Measurements from ENCODE around the gene FBXO3.
"Not testable (repeated sequence)": the region's sequence is repeated elsewhere in the genome, so short reads cannot be mapped to it uniquely, and the experiment has no call there.

The FBXO3 gene

GRCh38 chr11:33790040-33790439 is 15.7 kb upstream of the FBXO3 start:
- Histone ChIP-seq H4K20me1 (no peaks in the 10 kb centered on the region), H3K9me3 (replicated peaks in 1 of 11) (peaks cover 4 to 17% (median 8%) of the 10 kb centered on the region in 11 experiments; a peak in 14 of 22 replicates), H3K4me1 (peaks cover 5 to 19% (median 14%) of the 10 kb centered on the region in 10 experiments; a peak in 18 of 20 replicates), H3K4me2 (peak overlapping the region in 6 of 11 experiments; percentile 11 to 55 (median 35); a peak in 8 of 22 replicates), H3K9ac (no peak overlapping the region), H3K4me3 (no peak overlapping the region), H3K27me3 (no peaks in the 10 kb centered on the region), H3K36me3 (no peaks in the 10 kb centered on the region), H3K27ac (no peak overlapping the region)
- no peak for TF ChIP-seq Cebpa-rat (IDR thresholded peaks at IDR 0.05)

DNA sequence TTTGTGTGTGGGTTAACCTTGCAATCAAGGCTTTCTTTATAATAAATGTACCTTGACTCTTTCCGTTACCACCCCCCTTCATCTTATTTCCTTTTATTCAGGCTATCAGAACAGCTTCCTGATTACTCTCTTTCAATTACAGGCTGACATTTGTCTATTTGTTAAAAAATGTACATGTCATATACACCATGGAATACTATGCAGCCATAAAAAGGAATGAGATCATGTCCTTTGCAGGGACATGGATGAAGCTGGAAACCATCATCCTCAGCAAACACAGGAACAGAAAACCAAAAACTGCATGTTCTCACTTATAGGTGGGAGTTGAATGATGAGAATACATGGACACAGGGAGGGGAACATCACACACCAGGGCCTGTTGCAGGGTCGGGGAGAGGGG is 13.8 kb upstream of the FBXO3 start:
- H3K4me3 ChIP-seq, H3K9ac ChIP-seq, H3K4me2 ChIP-seq, H3K27ac ChIP-seq, H3K27me3 ChIP-seq, H4K20me1 ChIP-seq, H3K36me3 ChIP-seq: not testable (repeated sequence)
- Histone ChIP-seq H3K9me3 (replicated peaks in 1 of 11) (peaks cover 0 to 12% (median 4%) of the 10 kb centered on the region in 11 experiments; a peak in 7 of 22 replicates), H3K4me1 (peaks cover 5 to 19% (median 14%) of the 10 kb centered on the region in 10 experiments; a peak in 18 of 20 replicates)

DNA sequence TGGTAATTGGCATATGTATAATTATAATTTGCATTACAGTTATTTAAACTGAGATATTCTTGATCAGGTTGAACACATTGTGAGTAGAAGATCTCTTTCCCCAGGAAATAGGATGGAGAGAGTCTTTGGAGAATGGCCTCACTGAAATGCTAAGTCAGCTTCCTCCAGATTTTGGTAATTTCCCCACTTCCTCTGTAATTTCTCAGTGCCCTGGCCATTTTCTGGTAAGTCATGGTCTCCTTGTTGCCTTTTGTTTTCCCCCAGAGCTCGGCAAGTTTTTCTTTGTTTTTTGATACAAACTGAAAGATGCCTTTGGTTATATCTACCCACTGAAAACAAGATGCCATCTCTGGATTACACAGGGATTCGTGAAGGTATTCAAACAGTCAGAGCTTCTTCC is 12.8 kb upstream of the FBXO3 start:
- H3K36me3 ChIP-seq: no peaks in the 10 kb centered on the region
- no peak for TF ChIP-seq Cebpa-rat (IDR thresholded peaks at IDR 0.05)
- H3K4me1 ChIP-seq: peaks cover 5 to 19% (median 14%) of the 10 kb centered on the region in 10 experiments; a peak in 18 of 20 replicates
- H3K9ac ChIP-seq: no peak overlapping the region
- H4K20me1 ChIP-seq: no peaks in the 10 kb centered on the region
- H3K27me3 ChIP-seq: no peaks in the 10 kb centered on the region
- peaks cover 0 to 8% (median 0%) of the 10 kb centered on the region in 11 experiments; a peak in 5 of 22 replicates for H3K9me3 ChIP-seq (replicated peaks in 1 of 11)
- H3K4me2 ChIP-seq: peak overlapping the region in 5 of 11 experiments; percentile 44 to 65 (median 56); a peak in 10 of 22 replicates
- peak overlapping the region in 2 of 11 experiments; percentile 38 to 45; a peak in 3 of 22 replicates for H3K27ac ChIP-seq
- no peak overlapping the region for H3K4me3 ChIP-seq

- Histone ChIP-seq H3K4me1 (peaks cover 5 to 19% (median 14%) of the 10 kb centered on the region in 10 experiments; a peak in 18 of 20 replicates), H3K9me3 (replicated peaks in 1 of 11) (peaks cover 0 to 8% (median 0%) of the 10 kb centered on the region in 11 experiments; a peak in 2 of 22 replicates), H4K20me1 (no peaks in the 10 kb centered on the region), H3K4me2 (no peak overlapping the region), H3K9ac (no peak overlapping the region), H3K27ac (no peak overlapping the region), H3K27me3 (no peaks in the 10 kb centered on the region), H3K4me3 (no peak overlapping the region), H3K36me3 (no peaks in the 10 kb centered on the region)
- TF ChIP-seq Cebpa-rat (IDR thresholded peaks at IDR 0.05): no peak
Observed at GRCh38 chr11:33785609-33786008, 11.3 kb upstream of the FBXO3 start.

GRCh38 chr11:33779849-33780528 is 5.7 kb upstream of the FBXO3 start:
- TF ChIP-seq Cebpa-rat (IDR thresholded peaks at IDR 0.05): no peak
- peaks cover 2 to 13% (median 5%) of the 10 kb centered on the region in 10 experiments; a peak in 18 of 20 replicates for H3K4me1 ChIP-seq
- no peak overlapping the region for H3K9ac ChIP-seq
- no peaks in the 10 kb centered on the region for H3K9me3 ChIP-seq (replicated peaks in 1 of 11)
- H4K20me1 ChIP-seq: no peaks in the 10 kb centered on the region
- no peak overlapping the region for H3K4me3 ChIP-seq
- H3K27me3 ChIP-seq: peaks cover 7 to 16% (median 14%) of the 10 kb centered on the region in 11 experiments
- no peak overlapping the region for H3K27ac ChIP-seq
- H3K4me2 ChIP-seq: no peak overlapping the region
- no peaks in the 10 kb centered on the region for H3K36me3 ChIP-seq

DNA sequence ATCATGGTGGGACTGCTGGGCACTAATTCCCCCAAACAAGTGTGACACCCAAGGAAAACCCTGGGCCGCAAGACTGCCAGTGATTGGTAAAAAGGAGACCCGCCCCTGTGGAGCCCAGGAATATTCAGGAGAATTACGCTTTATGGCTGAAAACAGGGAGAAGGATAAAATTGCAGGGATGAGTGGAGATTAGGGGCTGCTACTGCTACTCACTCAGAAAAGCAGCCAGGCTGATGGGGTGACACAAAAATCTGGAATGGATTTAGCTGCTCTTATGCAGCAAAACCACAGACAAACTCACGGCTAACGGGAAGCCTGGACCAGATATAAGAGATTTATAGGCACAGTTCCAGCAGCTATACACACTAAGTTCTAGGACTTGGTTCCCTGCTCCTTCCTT is 4.4 kb upstream of the FBXO3 start:
- Histone ChIP-seq H3K9ac (no peak overlapping the region), H3K4me3 (no peak overlapping the region), H3K27ac (no peak overlapping the region), H3K9me3 (replicated peaks in 1 of 11) (no peaks in the 10 kb centered on the region), H4K20me1 (peaks cover 0 to 4% (median 0%) of the 10 kb centered on the region in 11 experiments; a peak in 5 of 22 replicates), H3K4me1 (peaks cover 5 to 17% (median 9%) of the 10 kb centered on the region in 10 experiments; a peak in 19 of 20 replicates), H3K36me3 (no peaks in the 10 kb centered on the region), H3K27me3 (peaks cover 10 to 21% (median 17%) of the 10 kb centered on the region in 11 experiments), H3K4me2 (peak overlapping the region in 5 of 11 experiments; percentile 4 to 25 (median 16); a peak in 4 of 22 replicates)
- TF ChIP-seq Cebpa-rat (IDR thresholded peaks at IDR 0.05): no peak

- 0 out of 22 replicates have a peak overlapping the region, but pooled peaks of 1 of the 11 experiments have one; percentile 4 for H3K4me2 ChIP-seq
- H3K27me3 ChIP-seq: peaks cover 10 to 21% (median 17%) of the 10 kb centered on the region in 11 experiments
- no peak overlapping the region for H3K4me3 ChIP-seq
- peaks cover 13 to 24% (median 16%) of the 10 kb centered on the region in 10 experiments for H3K4me1 ChIP-seq
- TF ChIP-seq Cebpa-rat (IDR thresholded peaks at IDR 0.05): no peak
- no peak overlapping the region for H3K9ac ChIP-seq
- H3K36me3 ChIP-seq: no peaks in the 10 kb centered on the region
- peaks cover 1 to 12% (median 6%) of the 10 kb centered on the region in 11 experiments; a peak in 19 of 22 replicates for H4K20me1 ChIP-seq
- H3K9me3 ChIP-seq (replicated peaks in 1 of 11): no peaks in the 10 kb centered on the region
- H3K27ac ChIP-seq: no peak overlapping the region
Observed at GRCh38 chr11:33777906-33778305, 3.6 kb upstream of the FBXO3 start.

GRCh38 chr11:33775832-33776470 is 1.6 kb upstream of the FBXO3 start:
- no peak for TF ChIP-seq Cebpa-rat (IDR thresholded peaks at IDR 0.05)
- Histone ChIP-seq H3K4me3 (no peak overlapping the region), H3K4me2 (no peak overlapping the region), H3K27me3 (peaks cover 10 to 21% (median 17%) of the 10 kb centered on the region in 11 experiments), H3K27ac (no peak overlapping the region), H3K36me3 (no peaks in the 10 kb centered on the region), H3K9ac (no peak overlapping the region), H3K9me3 (replicated peaks in 1 of 11) (no peaks in the 10 kb centered on the region), H4K20me1 (peaks cover 7 to 31% (median 22%) of the 10 kb centered on the region in 11 experiments; a peak in 19 of 22 replicates), H3K4me1 (peaks cover 20 to 35% (median 26%) of the 10 kb centered on the region in 10 experiments)

DNA sequence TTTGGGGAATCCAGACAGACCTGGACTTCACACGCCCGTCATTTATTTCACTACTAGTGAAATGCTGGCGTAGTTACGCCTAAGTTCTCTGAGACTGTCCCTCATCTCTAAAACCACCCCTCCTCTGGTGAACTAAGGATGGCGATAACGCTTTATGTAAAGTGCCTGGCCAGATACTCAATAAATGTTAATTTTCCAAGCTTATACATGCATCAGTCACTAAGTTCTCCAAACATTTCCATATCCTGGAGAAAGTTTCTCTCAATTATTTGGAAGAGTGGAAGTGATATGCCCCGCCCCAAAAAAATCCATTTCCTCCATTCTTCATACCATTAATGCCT is 1.1 kb upstream of the FBXO3 start:
- no peak overlapping the region for H3K27ac ChIP-seq
- H3K9ac ChIP-seq: no peak overlapping the region
- peaks cover 7 to 36% (median 23%) of the 10 kb centered on the region in 11 experiments; a peak in 19 of 22 replicates for H4K20me1 ChIP-seq
- peaks cover 2 to 3% (median 2%) of the 10 kb centered on the region in 11 experiments; a peak in 16 of 22 replicates for H3K36me3 ChIP-seq
- no peaks in the 10 kb centered on the region for H3K9me3 ChIP-seq (replicated peaks in 1 of 11)
- peaks cover 20 to 35% (median 26%) of the 10 kb centered on the region in 10 experiments for H3K4me1 ChIP-seq
- peak overlapping the region; percentile 85 to 99 (median 92); a peak in 18 of 22 replicates for H3K4me2 ChIP-seq
- no peak for TF ChIP-seq Cebpa-rat (IDR thresholded peaks at IDR 0.05)
- peaks cover 10 to 21% (median 17%) of the 10 kb centered on the region in 11 experiments for H3K27me3 ChIP-seq
- H3K4me3 ChIP-seq: 0 out of 20 replicates have a peak overlapping the region, but pooled peaks of 1 of the 10 experiments have one; percentile 90

Data from BLaER1 treated with 17β-estradiol and CSF1 and Interleukin-3, amounts not matched to agents 10 nM and 100 nM (cell line).